AG09319 (cell line): ENCODE measurements around the gene KCNG2.

Experiments used
- DNase-seq: peaks from one replicate; pipeline ENCODE4 v3.0.0-alpha.2; 2010; ENCODE audit warnings: low read depth; ENCODE audit errors: extremely low read depth
- CTCF ChIP-seq: IDR thresholded peaks from 2 replicates; pipeline ENCODE4 v1.5.1; 2011; ENCODE audit warnings: low read depth, mild to moderate bottlenecking, inconsistent platforms, low read length, moderate library complexity

Gene KCNG2

GRCh38 chr18:79884294-79884962 is 86.7 kb downstream of the KCNG2 start:
- TF ChIP-seq CTCF, result no peak
- no peak for DNase-seq

GRCh38 chr18:79884963-79885728 is 87.4 kb downstream of the KCNG2 start:
- no peak for TF ChIP-seq CTCF
- DNase-seq, result no peak

- TF ChIP-seq CTCF, result no peak
- no peak for DNase-seq
Observed at GRCh38 chr18:79887181-79888000, 89.7 kb downstream of the KCNG2 start.

- DNase-seq, result no peak
- no peak for TF ChIP-seq CTCF
Observed at GRCh38 chr18:79888016-79888415, 90.3 kb downstream of the KCNG2 start.

GRCh38 chr18:79889569-79889968 is 91.8 kb downstream of the KCNG2 start:
- no peak for DNase-seq
- no peak for TF ChIP-seq CTCF

GRCh38 chr18:79890674-79891073 is 92.9 kb downstream of the KCNG2 start:
- no peak for TF ChIP-seq CTCF
- DNase-seq, result no peak

GRCh38 chr18:79896738-79897137 is 99.0 kb downstream of the KCNG2 start:
- no peak for DNase-seq

More at GRCh38 chr18:79896738-79897137, 99.0 kb downstream of the KCNG2 start:
- no peak for TF ChIP-seq CTCF
